WTC11 (cell line): ENCODE data around the gene ZNF438. TPM values are rescaled to one million over a fixed set of nuclear protein-coding genes. Genes with fewer than 3 reads are reported as not detected.
"Not testable (repeated sequence)": the region's sequence is repeated elsewhere in the genome, so short reads cannot be mapped to it uniquely, and the experiment has no call there.

Source experiments
- ATAC-seq: fragments of 200-7000 bp; cut with Tn5 transposase; 2 replicates; pipeline ENCODE4 v1.10.0; 2021; ENCODE audit warnings: mild to moderate bottlenecking, moderate library complexity
- CTCF ChIA-PET: fragments of 300-600 bp; sonication (Branson Sonifier 250); formaldehyde crosslinking; loops from one replicate; lab custom pipeline; 2021; ENCODE audit warnings: antibody characterized with exemption; lab: Charles Lee
- POLR2A ChIA-PET: fragments of 350-600 bp; sonication (Branson Sonifier 250); formaldehyde crosslinking; loops from one replicate; lab custom pipeline; 2021; ENCODE audit warnings: antibody characterized with exemption; lab: Charles Lee
- DNase-seq: peaks from one replicate; pipeline ENCODE4 v3.0.0; 2021; ENCODE audit warnings: low spot score
- H3K27ac Mint-ChIP-seq: 2 replicates; pipeline ENCODE4 v1.8.0; 2021; ENCODE audit warnings: mixed read lengths
- H3K27me3 Mint-ChIP-seq: 2 replicates; pipeline ENCODE4 v1.8.0; 2021; ENCODE audit warnings: low read depth, mild to moderate bottlenecking, moderate library complexity, mixed read lengths
- H3K36me3 Mint-ChIP-seq: 2 replicates; pipeline ENCODE4 v1.8.0; 2021; ENCODE audit warnings: mixed read lengths
- H3K4me1 Mint-ChIP-seq: 2 replicates; pipeline ENCODE4 v1.8.0; 2022; ENCODE audit warnings: mixed read lengths
- H3K4me3 Mint-ChIP-seq: 2 replicates; pipeline ENCODE4 v1.8.0; 2021; ENCODE audit warnings: mild to moderate bottlenecking, moderate library complexity, mixed read lengths
- H3K9me3 Mint-ChIP-seq: 2 replicates; pipeline ENCODE4 v1.8.0; 2021; ENCODE audit warnings: mixed read lengths
- ETV6 ChIP-seq: sonication (generic); formaldehyde crosslinking; IDR thresholded peaks from 2 replicates; pipeline ENCODE4 v1.8.1; 2022; ENCODE audit warnings: mild to moderate bottlenecking, missing genetic modification reagents
- FOXP1 ChIP-seq: sonication (generic); formaldehyde crosslinking; IDR thresholded peaks from 2 replicates; pipeline ENCODE4 v1.8.0; 2022; ENCODE audit warnings: missing genetic modification reagents, mild to moderate bottlenecking, moderate library complexity, borderline replicate concordance
- GRHL2 ChIP-seq: fragments of 250-450 bp; sonication (Bioruptor Pico); IDR thresholded peaks from 2 replicates; pipeline ENCODE4 v1.8.0; 2022; ENCODE audit warnings: mild to moderate bottlenecking, moderate library complexity; ENCODE audit not compliant: insufficient replicate concordance, severe bottlenecking
- NFYB ChIP-seq: sonication (generic); formaldehyde crosslinking; conservative IDR thresholded peaks from 2 replicates; pipeline ENCODE4 v1.8.0; 2022; ENCODE audit warnings: low read depth, missing genetic modification reagents
- TEAD4 ChIP-seq: sonication (generic); formaldehyde crosslinking; IDR thresholded peaks from 2 replicates; pipeline ENCODE4 v1.8.0; 2022; ENCODE audit warnings: mild to moderate bottlenecking, missing genetic modification reagents
- total RNA-seq: library from RNA; stranded (reverse); gene quantifications from 3 replicates; pipeline ENCODE4 v1.2.3, GENCODE V29; 2021
- TF ChIP-seq, protein P1 (sequence below): sonication (generic); formaldehyde crosslinking; IDR thresholded peaks from 2 replicates; pipeline ENCODE4 v1.8.0; 2023; ENCODE audit warnings: mild to moderate bottlenecking, missing genetic modification reagents
- TF ChIP-seq, protein P2 (sequence below): fragments of 250-450 bp; sonication (Bioruptor Pico); IDR thresholded peaks from 2 replicates; pipeline ENCODE4 v2.1.2; 2022; ENCODE audit warnings: mild to moderate bottlenecking, moderate library complexity
- TF ChIP-seq, protein P3 (sequence below): fragments of 250-450 bp; sonication (Bioruptor Pico); IDR thresholded peaks from 2 replicates; pipeline ENCODE4 v1.9.0; 2021; ENCODE audit warnings: mild to moderate bottlenecking, borderline replicate concordance
- TF ChIP-seq, protein P4 (sequence below): sonication (generic); formaldehyde crosslinking; IDR thresholded peaks from 2 replicates; pipeline ENCODE4 v1.8.0; 2022; ENCODE audit warnings: missing genetic modification reagents
- TF ChIP-seq, protein P5 (sequence below): fragments of 250-450 bp; sonication (Bioruptor Pico); IDR thresholded peaks from 2 replicates; pipeline ENCODE4 v1.9.0; 2021; ENCODE audit warnings: mild to moderate bottlenecking
- TF ChIP-seq, protein P6 (sequence below): sonication (generic); formaldehyde crosslinking; IDR thresholded peaks from 2 replicates; pipeline ENCODE4 v1.8.1; 2022; ENCODE audit warnings: low read depth, mild to moderate bottlenecking, moderate library complexity, missing genetic modification reagents, borderline replicate concordance

Gene ZNF438
- total RNA-seq, 1 experiment from 2014 or later = 1.9 TPM

DNA sequence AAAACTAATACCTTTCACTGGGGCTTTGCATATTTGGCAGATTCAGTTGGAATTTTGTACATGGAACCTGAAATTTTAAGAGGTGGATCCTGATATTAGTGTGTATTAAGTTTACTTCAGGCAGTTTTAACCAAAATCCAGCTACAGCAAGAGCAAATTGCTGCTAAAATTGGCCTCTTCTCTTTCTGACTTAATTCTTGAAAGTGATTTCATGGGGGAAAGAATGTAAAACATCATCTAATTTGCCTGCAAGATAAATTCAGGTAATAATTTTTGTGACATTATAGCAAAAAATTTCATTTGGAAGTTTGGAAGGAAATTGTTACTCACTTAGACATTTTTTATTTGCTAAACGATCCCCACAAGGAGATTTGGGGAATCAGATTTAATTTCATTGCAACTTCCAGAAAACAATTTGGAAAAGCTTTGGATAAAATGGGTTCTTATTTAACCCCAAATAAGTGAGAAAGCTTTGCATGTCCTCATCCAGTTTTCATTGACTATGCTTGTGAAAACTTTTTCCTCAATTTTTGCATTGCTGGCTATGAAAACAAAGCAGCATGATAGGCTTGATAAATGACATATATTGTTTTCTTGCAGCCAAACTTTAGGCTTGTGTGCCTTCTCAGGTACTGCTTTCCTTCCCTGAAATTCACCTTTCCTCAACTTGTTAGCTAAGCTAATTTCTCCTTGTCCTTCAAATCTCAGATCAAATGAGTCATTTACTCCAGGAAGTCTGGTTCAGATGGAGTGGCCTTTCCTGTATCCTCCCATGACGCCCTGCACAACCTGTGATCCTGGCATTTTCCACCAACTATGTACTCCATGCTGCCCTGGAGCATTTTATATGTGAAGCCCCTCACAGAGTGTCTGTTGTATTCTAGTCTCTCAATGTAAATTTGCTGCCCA is 27.4 kb upstream of the ZNF438 start:
- Mint-ChIP-seq H3K27me3 (no peaks in the 10 kb centered on the region), H3K36me3 (no peaks in the 10 kb centered on the region), H3K4me1 (no peaks in the 10 kb centered on the region), H3K9me3 (peaks cover 9% of the 10 kb centered on the region), H3K27ac (no peak overlapping the region; the same call in 1 of the 2 replicates), H3K4me3 (no peak overlapping the region)
- DNase-seq = no peak
- ATAC-seq = no peak
- ChIA-PET POLR2A (no interaction called here), CTCF (no interaction called here)
- TF ChIP-seq TEAD4 (CRISPR knock-in tag) (no peak), FOXP1 (CRISPR knock-in tag) (no peak)
- TF ChIP-seq, protein P1, sequence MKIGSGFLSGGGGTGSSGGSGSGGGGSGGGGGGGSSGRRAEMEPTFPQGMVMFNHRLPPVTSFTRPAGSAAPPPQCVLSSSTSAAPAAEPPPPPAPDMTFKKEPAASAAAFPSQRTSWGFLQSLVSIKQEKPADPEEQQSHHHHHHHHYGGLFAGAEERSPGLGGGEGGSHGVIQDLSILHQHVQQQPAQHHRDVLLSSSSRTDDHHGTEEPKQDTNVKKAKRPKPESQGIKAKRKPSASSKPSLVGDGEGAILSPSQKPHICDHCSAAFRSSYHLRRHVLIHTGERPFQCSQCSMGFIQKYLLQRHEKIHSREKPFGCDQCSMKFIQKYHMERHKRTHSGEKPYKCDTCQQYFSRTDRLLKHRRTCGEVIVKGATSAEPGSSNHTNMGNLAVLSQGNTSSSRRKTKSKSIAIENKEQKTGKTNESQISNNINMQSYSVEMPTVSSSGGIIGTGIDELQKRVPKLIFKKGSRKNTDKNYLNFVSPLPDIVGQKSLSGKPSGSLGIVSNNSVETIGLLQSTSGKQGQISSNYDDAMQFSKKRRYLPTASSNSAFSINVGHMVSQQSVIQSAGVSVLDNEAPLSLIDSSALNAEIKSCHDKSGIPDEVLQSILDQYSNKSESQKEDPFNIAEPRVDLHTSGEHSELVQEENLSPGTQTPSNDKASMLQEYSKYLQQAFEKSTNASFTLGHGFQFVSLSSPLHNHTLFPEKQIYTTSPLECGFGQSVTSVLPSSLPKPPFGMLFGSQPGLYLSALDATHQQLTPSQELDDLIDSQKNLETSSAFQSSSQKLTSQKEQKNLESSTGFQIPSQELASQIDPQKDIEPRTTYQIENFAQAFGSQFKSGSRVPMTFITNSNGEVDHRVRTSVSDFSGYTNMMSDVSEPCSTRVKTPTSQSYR (CRISPR knock-in tag) = no peak

GRCh38 chr10:31056678-31057077 is 25.0 kb upstream of the ZNF438 start:
- TF ChIP-seq NFYB (CRISPR knock-in tag) = peak; percentile 21; the same call in 1 of the 2 replicates
- DNase-seq, ATAC-seq, H3K4me1 Mint-ChIP-seq, CTCF ChIA-PET, H3K27me3 Mint-ChIP-seq, H3K36me3 Mint-ChIP-seq, POLR2A ChIA-PET, H3K27ac Mint-ChIP-seq, H3K4me3 Mint-ChIP-seq: not testable (repeated sequence)
- peaks cover 23% of the 10 kb centered on the region for H3K9me3 Mint-ChIP-seq

DNA sequence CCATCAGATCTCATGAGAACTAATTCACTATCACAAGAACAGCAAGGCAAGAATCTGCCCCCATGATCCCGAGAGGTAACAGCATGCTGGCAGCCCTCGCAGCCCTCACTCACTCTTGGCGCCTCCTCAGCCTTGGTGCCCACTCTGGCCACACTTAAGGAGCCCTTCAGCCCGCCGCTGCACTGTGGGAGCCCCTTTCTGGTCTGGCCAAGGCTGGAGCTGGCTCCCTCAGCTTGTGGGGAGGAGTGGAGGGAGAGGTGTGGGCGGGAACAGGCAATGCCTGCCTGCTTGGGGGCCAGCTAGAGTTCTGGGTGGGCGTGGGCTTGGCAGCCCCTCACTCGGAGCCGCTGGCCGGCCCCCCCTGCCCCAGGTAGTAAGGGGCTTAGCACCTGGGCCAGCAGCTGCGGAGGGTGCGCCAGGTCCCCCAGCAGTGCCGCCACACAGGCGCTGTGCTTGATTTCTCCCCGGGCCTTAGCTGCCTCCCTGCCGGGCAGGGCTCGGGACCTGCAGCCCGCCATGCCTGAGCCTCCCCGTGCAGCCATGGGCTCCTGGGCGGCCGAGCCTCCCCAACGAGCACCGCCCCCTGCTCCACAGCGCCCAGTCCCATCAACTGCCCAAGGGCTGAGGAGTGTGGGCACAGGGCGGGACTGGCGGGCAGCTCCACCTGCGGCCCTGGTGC is 24.0 kb upstream of the ZNF438 start:
- Mint-ChIP-seq H3K9me3 (peaks cover 25% of the 10 kb centered on the region), H3K27ac (no peak overlapping the region), H3K4me3 (no peak overlapping the region), H3K4me1 (no peaks in the 10 kb centered on the region), H3K27me3 (no peaks in the 10 kb centered on the region), H3K36me3 (no peaks in the 10 kb centered on the region)
- no peak for ATAC-seq
- ChIA-PET POLR2A (no interaction called here), CTCF (no interaction called here)
- DNase-seq = no peak
- TF ChIP-seq, protein P2, sequence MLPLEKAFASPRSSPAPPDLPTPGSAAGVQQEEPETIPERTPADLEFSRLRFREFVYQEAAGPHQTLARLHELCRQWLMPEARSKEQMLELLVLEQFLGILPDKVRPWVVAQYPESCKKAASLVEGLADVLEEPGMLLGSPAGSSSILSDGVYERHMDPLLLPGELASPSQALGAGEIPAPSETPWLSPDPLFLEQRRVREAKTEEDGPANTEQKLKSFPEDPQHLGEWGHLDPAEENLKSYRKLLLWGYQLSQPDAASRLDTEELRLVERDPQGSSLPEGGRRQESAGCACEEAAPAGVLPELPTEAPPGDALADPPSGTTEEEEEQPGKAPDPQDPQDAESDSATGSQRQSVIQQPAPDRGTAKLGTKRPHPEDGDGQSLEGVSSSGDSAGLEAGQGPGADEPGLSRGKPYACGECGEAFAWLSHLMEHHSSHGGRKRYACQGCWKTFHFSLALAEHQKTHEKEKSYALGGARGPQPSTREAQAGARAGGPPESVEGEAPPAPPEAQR (CRISPR knock-in tag) = no peak
- TF ChIP-seq ETV6 (CRISPR knock-in tag) (no peak), GRHL2 (CRISPR knock-in tag) (no peak)
- TF ChIP-seq, protein P3, sequence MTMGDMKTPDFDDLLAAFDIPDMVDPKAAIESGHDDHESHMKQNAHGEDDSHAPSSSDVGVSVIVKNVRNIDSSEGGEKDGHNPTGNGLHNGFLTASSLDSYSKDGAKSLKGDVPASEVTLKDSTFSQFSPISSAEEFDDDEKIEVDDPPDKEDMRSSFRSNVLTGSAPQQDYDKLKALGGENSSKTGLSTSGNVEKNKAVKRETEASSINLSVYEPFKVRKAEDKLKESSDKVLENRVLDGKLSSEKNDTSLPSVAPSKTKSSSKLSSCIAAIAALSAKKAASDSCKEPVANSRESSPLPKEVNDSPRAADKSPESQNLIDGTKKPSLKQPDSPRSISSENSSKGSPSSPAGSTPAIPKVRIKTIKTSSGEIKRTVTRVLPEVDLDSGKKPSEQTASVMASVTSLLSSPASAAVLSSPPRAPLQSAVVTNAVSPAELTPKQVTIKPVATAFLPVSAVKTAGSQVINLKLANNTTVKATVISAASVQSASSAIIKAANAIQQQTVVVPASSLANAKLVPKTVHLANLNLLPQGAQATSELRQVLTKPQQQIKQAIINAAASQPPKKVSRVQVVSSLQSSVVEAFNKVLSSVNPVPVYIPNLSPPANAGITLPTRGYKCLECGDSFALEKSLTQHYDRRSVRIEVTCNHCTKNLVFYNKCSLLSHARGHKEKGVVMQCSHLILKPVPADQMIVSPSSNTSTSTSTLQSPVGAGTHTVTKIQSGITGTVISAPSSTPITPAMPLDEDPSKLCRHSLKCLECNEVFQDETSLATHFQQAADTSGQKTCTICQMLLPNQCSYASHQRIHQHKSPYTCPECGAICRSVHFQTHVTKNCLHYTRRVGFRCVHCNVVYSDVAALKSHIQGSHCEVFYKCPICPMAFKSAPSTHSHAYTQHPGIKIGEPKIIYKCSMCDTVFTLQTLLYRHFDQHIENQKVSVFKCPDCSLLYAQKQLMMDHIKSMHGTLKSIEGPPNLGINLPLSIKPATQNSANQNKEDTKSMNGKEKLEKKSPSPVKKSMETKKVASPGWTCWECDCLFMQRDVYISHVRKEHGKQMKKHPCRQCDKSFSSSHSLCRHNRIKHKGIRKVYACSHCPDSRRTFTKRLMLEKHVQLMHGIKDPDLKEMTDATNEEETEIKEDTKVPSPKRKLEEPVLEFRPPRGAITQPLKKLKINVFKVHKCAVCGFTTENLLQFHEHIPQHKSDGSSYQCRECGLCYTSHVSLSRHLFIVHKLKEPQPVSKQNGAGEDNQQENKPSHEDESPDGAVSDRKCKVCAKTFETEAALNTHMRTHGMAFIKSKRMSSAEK (CRISPR knock-in tag) = no peak
- TF ChIP-seq, protein P4, sequence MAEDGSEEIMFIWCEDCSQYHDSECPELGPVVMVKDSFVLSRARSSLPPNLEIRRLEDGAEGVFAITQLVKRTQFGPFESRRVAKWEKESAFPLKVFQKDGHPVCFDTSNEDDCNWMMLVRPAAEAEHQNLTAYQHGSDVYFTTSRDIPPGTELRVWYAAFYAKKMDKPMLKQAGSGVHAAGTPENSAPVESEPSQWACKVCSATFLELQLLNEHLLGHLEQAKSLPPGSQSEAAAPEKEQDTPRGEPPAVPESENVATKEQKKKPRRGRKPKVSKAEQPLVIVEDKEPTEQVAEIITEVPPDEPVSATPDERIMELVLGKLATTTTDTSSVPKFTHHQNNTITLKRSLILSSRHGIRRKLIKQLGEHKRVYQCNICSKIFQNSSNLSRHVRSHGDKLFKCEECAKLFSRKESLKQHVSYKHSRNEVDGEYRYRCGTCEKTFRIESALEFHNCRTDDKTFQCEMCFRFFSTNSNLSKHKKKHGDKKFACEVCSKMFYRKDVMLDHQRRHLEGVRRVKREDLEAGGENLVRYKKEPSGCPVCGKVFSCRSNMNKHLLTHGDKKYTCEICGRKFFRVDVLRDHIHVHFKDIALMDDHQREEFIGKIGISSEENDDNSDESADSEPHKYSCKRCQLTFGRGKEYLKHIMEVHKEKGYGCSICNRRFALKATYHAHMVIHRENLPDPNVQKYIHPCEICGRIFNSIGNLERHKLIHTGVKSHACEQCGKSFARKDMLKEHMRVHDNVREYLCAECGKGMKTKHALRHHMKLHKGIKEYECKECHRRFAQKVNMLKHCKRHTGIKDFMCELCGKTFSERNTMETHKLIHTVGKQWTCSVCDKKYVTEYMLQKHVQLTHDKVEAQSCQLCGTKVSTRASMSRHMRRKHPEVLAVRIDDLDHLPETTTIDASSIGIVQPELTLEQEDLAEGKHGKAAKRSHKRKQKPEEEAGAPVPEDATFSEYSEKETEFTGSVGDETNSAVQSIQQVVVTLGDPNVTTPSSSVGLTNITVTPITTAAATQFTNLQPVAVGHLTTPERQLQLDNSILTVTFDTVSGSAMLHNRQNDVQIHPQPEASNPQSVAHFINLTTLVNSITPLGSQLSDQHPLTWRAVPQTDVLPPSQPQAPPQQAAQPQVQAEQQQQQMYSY (CRISPR knock-in tag) = no peak
- TF ChIP-seq, protein P5, sequence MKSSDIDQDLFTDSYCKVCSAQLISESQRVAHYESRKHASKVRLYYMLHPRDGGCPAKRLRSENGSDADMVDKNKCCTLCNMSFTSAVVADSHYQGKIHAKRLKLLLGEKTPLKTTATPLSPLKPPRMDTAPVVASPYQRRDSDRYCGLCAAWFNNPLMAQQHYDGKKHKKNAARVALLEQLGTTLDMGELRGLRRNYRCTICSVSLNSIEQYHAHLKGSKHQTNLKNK (CRISPR knock-in tag) = no peak
- TF ChIP-seq, protein P6, sequence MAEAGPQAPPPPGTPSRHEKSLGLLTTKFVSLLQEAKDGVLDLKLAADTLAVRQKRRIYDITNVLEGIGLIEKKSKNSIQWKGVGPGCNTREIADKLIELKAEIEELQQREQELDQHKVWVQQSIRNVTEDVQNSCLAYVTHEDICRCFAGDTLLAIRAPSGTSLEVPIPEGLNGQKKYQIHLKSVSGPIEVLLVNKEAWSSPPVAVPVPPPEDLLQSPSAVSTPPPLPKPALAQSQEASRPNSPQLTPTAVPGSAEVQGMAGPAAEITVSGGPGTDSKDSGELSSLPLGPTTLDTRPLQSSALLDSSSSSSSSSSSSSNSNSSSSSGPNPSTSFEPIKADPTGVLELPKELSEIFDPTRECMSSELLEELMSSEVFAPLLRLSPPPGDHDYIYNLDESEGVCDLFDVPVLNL (CRISPR knock-in tag) = no peak
